Fibroblast of peridontal ligament (primary cell): Measurements from ENCODE around the gene CDCP2.

ENCODE experiments used
- DNase-seq: peaks from one replicate; pipeline ENCODE4 v3.0.0-alpha.2; 2010; ENCODE audit errors: extremely low read depth

Gene CDCP2

DNA sequence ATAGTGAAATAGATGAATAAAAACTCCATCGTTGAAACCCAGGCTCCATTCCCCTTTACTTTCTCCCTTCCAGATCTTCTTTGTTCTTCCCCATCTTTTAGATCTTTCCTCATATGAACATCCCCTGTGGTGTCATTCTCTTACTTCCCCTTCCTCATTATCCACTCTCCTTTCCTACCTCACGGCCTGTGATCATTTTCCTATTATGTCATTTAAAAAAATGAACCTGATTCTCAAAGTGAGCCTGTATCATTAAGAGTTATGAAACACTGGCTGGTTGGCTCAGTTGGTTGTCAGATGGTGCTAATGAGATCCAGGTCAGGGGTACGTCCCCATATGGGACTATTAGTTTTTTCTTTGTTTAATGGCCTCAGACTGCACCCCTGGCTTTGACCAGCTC lies 61.1 kb downstream of the CDCP2 start:
- no peak for DNase-seq

DNA sequence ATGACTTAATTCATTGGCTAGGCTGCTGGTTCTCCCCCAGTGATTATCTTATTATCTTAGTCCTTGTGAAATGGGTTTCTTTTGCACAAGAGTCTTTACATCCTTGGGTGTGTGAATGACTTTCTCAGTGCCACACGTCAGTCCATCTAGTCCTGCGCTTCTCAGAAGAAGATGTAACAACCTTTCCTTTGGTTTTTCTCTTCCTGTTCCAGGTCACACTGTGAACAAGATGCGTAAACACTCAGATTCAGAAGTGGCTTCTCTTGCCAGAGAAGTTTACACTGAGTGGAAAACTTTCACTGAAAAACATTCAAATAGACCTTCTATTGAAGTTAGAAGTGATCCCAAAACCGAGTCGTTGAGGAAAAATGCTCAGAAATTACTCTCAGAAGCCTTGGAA lies 64.4 kb downstream of the CDCP2 start:
- no peak for DNase-seq

DNA sequence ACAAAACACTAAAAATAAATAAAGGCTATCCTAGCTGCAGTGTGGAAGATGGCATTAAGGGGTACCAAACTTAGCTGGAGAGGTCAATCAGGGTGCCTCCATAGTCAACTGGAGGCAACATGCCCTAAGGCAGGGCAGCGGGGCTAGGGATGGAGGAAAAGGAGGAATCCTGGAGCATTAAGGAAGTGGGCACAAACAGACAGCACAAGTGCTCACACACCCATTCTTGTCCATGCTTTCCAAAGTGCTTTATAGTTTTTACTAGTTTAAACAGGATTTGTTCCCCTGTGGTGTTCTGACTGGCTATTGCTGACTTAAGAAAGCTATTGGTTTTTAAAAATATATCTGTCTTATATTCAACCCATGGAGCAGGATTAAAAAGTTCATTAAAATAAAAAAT lies 66.0 kb downstream of the CDCP2 start:
- DNase-seq = no peak

DNA sequence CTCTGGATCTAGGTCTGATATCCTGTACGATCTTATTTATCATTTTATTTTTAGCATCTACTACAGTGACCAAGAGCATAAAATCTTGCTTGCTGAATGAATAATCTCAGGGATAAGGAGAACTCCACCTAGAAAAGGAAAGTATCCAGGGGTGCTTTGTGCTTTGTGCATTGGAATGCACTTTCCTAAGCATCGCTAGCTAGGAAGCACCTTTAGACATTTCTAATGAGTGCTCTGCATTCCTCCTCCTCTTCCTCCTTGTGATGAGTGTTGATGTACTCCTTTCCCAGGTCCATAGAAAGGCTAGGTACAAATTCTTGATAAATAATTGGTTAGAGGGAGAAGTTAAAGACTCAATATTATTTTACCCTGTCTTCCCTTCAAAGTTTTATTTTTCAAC lies 68.0 kb downstream of the CDCP2 start:
- no peak for DNase-seq
